Measurements from ENCODE around the gene CYP24A1.

Gene CYP24A1

DNA sequence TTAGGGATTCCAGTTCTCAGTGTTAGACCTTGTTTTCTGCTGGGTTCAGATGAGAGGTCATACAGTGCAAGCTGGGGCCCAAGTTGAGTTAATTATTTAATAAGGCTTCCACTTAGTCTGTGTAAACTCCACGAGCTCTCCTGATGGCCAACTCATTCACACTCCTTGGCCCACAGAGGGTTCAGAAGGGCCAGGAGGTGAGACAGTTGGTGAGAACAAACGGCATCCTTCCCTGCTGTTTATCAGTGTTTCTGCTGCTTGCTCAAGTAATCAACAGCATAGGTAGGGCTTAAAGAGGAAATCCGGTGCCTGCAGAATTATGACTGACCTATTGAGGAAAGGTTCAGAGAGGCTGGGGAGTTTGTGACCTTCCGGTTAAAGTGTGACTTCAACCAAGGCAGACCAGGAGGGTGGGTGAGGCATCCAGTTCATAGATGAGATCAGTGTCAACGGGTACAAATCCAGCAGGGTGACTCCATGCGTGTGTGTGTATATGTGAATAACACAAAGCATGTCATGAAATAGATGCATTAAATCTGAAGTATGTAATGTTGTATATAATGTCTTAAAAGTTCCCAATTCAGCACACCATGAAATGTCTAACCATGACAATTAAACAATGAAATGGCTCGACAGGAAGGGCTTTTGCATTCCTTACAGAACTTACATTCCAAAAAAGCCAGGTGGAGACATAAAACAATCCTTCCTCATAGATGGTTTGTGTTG, 66.0 kb downstream of the CYP24A1 start:
- no peaks in the 10 kb centered on the region for H3K4me1 ChIP-seq
- no peaks in the 10 kb centered on the region for H3K36me3 ChIP-seq
- peaks cover 7% of the 10 kb centered on the region; the same call in 1 of the 2 replicates for H3K9me3 ChIP-seq
- H4K20me1 ChIP-seq: no peaks in the 10 kb centered on the region
- H3K4me2 ChIP-seq: no peak overlapping the region
- H3K9ac ChIP-seq: no peak overlapping the region
- no peak overlapping the region for H3K4me3 ChIP-seq
- no peaks in the 10 kb centered on the region for H3K27me3 ChIP-seq
- no peak overlapping the region for H3K27ac ChIP-seq
- no peak for TF ChIP-seq Cebpa-rat (IDR thresholded peaks at IDR 0.05)

- no peak for TF ChIP-seq Cebpa-rat (IDR thresholded peaks at IDR 0.05)
- Histone ChIP-seq H3K4me3 (no peak overlapping the region), H3K9me3 (peaks cover 7% of the 10 kb centered on the region; the same call in 1 of the 2 replicates), H3K36me3 (no peaks in the 10 kb centered on the region), H3K4me1 (no peaks in the 10 kb centered on the region), H4K20me1 (no peaks in the 10 kb centered on the region), H3K27me3 (no peaks in the 10 kb centered on the region), H3K4me2 (no peak overlapping the region), H3K9ac (no peak overlapping the region), H3K27ac (no peak overlapping the region)
These were observed 66.6 kb downstream of the CYP24A1 start for GRCh38 chr20:54107181-54107580.

- no peak overlapping the region for H3K4me2 ChIP-seq
- peaks cover 1% of the 10 kb centered on the region; the same call in 1 of the 2 replicates for H3K9me3 ChIP-seq
- H3K9ac ChIP-seq: no peak overlapping the region
- no peaks in the 10 kb centered on the region for H3K36me3 ChIP-seq
- H3K27me3 ChIP-seq: no peaks in the 10 kb centered on the region
- no peak for TF ChIP-seq Cebpa-rat (IDR thresholded peaks at IDR 0.05)
- no peak overlapping the region for H3K27ac ChIP-seq
- no peaks in the 10 kb centered on the region for H3K4me1 ChIP-seq
- no peak overlapping the region for H3K4me3 ChIP-seq
- H4K20me1 ChIP-seq: no peaks in the 10 kb centered on the region
These were observed 67.6 kb downstream of the CYP24A1 start for GRCh38 chr20:54106162-54106561.

DNA sequence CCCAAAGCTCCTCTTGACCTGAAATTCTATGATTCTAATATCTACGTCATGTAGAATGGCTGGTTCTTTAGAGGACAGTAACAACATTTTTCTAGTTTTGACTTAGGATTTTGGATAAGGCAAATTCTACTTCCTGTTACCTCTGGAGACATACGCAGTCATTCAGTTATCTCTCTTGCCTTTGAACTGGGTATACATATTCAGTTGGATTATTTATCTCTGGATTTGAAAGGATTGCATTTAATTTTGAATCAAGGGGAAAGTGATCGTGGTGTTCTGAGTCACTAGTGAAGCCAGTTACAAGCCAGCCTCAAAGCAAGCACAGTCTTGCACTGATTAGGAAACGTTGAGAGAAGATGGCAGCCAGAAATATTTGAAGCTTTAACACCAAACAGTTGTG, 68.1 kb downstream of the CYP24A1 start:
- Histone ChIP-seq H3K4me3 (no peak overlapping the region), H3K4me1 (no peaks in the 10 kb centered on the region), H3K9me3 (no peaks in the 10 kb centered on the region), H3K9ac (no peak overlapping the region), H4K20me1 (no peaks in the 10 kb centered on the region), H3K4me2 (no peak overlapping the region), H3K27ac (no peak overlapping the region), H3K36me3 (no peaks in the 10 kb centered on the region), H3K27me3 (no peaks in the 10 kb centered on the region)
- TF ChIP-seq Cebpa-rat (IDR thresholded peaks at IDR 0.05): no peak

DNA sequence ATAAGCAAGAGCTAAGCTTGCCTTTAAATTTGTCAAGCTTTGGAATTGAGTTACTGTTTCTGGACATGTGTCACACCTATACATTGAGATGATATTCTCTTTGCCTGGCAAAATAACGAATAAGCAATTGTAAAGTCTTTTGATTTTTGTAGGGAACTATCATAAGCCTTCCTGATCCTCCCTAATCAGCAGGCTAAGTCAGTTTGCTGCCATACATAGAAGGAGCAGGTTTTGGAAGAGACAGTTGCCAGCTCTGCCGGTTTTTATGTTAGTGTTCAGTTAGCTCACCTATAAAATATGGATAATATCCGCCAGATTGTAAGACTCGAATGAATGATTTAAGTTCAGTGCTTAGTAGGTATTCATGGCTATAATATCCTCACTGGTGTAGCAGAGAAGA, 69.0 kb downstream of the CYP24A1 start:
- Histone ChIP-seq H3K9me3 (no peaks in the 10 kb centered on the region), H3K27me3 (no peaks in the 10 kb centered on the region), H3K4me1 (no peaks in the 10 kb centered on the region), H3K9ac (no peak overlapping the region), H3K27ac (no peak overlapping the region), H4K20me1 (no peaks in the 10 kb centered on the region), H3K4me3 (no peak overlapping the region), H3K4me2 (no peak overlapping the region), H3K36me3 (no peaks in the 10 kb centered on the region)
- no peak for TF ChIP-seq Cebpa-rat (IDR thresholded peaks at IDR 0.05)

DNA sequence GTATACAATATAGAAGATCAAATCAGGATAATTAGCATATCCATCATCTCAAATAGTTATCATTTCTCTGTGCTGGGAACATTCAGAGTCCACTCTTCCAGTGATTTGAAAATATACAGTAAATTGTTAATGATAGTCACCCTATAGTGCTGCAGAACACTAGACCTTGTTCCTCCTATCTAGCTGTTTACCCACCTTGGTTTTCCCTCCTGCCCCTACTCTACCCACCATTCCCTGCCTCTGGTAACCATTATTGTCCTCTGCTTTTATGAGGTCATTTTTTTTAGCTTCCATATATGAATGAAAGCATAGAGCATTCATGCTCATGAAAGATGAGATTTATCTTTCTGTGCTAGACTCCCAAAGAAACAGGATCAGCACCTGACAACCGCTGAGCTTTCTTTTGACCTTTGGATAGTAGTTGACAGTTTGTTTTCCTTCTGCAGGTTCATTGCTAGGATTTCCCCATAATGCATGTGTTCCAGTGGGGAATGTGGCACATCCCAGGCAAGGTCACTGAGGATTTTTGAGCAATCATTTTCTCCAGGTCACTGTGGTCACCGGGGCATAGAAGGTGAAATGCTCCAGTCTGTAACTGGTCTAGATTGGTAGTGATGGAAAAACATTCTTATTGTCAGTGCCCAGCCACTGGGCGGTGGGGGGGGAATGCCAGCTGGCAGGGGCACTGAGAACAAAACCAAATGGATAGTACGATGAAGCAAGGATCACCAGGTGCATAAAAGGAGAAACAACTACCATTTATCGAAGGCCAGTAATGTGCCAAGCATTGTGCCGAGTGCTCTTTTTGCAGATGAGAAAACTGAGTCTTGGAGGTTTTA, 69.8 kb downstream of the CYP24A1 start:
- no peaks in the 10 kb centered on the region for H3K27me3 ChIP-seq
- no peaks in the 10 kb centered on the region for H3K36me3 ChIP-seq
- H3K9ac ChIP-seq: no peak overlapping the region
- no peak overlapping the region for H3K27ac ChIP-seq
- no peaks in the 10 kb centered on the region for H4K20me1 ChIP-seq
- H3K9me3 ChIP-seq: no peaks in the 10 kb centered on the region
- no peak for TF ChIP-seq Cebpa-rat (IDR thresholded peaks at IDR 0.05)
- H3K4me3 ChIP-seq: no peak overlapping the region
- H3K4me1 ChIP-seq: no peaks in the 10 kb centered on the region
- H3K4me2 ChIP-seq: no peak overlapping the region

All from BLaER1 (cell line).